ENCODE results near the gene ARHGEF4.

DNA sequence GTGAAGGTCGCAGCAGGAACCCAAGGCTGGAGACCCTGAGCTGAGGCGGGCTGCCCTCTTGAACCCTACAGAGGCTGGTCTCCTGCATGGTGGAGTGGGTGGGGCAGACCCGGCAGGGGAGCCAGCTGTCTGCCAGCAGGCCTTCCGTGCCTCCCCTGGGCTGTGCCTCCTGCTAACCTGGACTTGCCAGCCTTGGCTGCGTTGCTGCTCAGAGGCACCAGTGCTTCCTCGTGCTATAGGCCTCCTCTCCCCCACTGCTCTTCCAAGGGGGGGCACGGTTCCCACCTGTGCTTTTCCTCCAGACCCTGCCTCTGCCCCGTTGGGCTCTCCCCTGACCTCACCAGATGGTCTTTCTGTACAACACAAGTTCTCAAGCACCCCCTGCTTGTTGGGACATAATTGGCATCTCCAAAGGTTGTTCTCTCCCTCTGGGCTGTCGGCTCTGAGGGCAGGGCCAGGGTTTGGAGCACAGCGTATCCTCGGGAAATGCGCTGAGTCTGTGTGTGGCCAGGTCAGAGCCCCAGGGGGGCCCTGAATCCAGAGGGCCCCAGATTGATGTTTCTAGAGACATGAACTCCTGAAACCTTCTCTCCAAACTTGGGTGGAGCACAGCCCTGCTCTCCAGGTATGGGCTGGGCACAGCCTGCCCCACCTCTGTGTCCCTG, 6.7 kb downstream of the ARHGEF4 start:
- TF ChIP-seq, protein P1, sequence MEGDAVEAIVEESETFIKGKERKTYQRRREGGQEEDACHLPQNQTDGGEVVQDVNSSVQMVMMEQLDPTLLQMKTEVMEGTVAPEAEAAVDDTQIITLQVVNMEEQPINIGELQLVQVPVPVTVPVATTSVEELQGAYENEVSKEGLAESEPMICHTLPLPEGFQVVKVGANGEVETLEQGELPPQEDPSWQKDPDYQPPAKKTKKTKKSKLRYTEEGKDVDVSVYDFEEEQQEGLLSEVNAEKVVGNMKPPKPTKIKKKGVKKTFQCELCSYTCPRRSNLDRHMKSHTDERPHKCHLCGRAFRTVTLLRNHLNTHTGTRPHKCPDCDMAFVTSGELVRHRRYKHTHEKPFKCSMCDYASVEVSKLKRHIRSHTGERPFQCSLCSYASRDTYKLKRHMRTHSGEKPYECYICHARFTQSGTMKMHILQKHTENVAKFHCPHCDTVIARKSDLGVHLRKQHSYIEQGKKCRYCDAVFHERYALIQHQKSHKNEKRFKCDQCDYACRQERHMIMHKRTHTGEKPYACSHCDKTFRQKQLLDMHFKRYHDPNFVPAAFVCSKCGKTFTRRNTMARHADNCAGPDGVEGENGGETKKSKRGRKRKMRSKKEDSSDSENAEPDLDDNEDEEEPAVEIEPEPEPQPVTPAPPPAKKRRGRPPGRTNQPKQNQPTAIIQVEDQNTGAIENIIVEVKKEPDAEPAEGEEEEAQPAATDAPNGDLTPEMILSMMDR (conservative IDR thresholded peaks at IDR 0.05) = no peak
- TF ChIP-seq EZH2 (IDR thresholded peaks at IDR 0.05; ENCODE audit: low read depth) = no peak
